Left ventricle myocardium inferior (tissue), 1 donor: Measurements from ENCODE around the gene PCBP3. TPM values are rescaled to one million over a fixed set of nuclear protein-coding genes. Genes with fewer than 3 reads are reported as not detected.

ENCODE experiments used
- DNase-seq: peaks from one replicate; pipeline ENCODE4 v3.0.0-alpha.2; 2020
- H3K27ac ChIP-seq: fragments of 200-600 bp; replicated peaks from 2 replicates; pipeline ENCODE4 v1.8.0; 2021
- H3K27me3 ChIP-seq: fragments of 200-600 bp; 2 replicates; pipeline ENCODE4 v1.8.0; 2021; ENCODE audit warnings: low read depth
- H3K36me3 ChIP-seq: fragments of 200-600 bp; 2 replicates; pipeline ENCODE4 v1.8.0; 2021
- H3K4me1 ChIP-seq: fragments of 200-600 bp; 2 replicates; pipeline ENCODE4 v1.8.0; 2021
- H3K4me3 ChIP-seq: fragments of 200-600 bp; 2 replicates; pipeline ENCODE4 v1.8.0; 2021; ENCODE audit warnings: mild to moderate bottlenecking, moderate library complexity
- H3K9me3 ChIP-seq: fragments of 200-600 bp; replicated peaks from 2 replicates; pipeline ENCODE4 v1.8.0; 2021
- CTCF ChIP-seq: fragments of 200-600 bp; IDR thresholded peaks from 2 replicates; pipeline ENCODE4 v1.8.0; 2021; ENCODE audit warnings: antibody characterized with exemption, mild to moderate bottlenecking, borderline replicate concordance
- intact Hi-C: fragments of 100-400 bp; cut with micrococcal nuclease; formaldehyde crosslinking; loops from one replicate; pipeline ENCODE4 v1.11.0; 2022
- total RNA-seq: library from RNA; stranded (reverse); fragmentation: NEBNext Ultra II Directional; extraction: Animal tissue kit (Norgen Biotek cat#: 25700); gene quantifications from one replicate; pipeline ENCODE4 v1.2.1, GENCODE V29; 2021
- donor health status: DM: no; HTN: yes; CAD: no; lungs with severe emphysema.

PCBP3 gene
- total RNA-seq, 1 donor from 2014 or later = 2.9 TPM

- no peak for DNase-seq
- no peak for TF ChIP-seq CTCF
Measured at GRCh38 chr21:45837936-45838335, 194.4 kb downstream of the PCBP3 start.

GRCh38 chr21:45838634-45839033, 195.1 kb downstream of the PCBP3 start:
- H3K36me3 ChIP-seq = no peaks in the 10 kb centered on the region

More at GRCh38 chr21:45837936-45838335, 194.4 kb downstream of the PCBP3 start:
- peaks cover 18% of the 10 kb centered on the region for H3K9me3 ChIP-seq
- no peaks in the 10 kb centered on the region for H3K36me3 ChIP-seq
- H3K4me3 ChIP-seq = no peak overlapping the region
- intact Hi-C loops = no loop called here
- H3K27ac ChIP-seq = no peak overlapping the region
- H3K27me3 ChIP-seq = no peaks in the 10 kb centered on the region
- H3K4me1 ChIP-seq = peaks cover 12% of the 10 kb centered on the region

GRCh38 chr21:45839274-45839673, 195.7 kb downstream of the PCBP3 start:
- Histone ChIP-seq H3K4me1 (no peaks in the 10 kb centered on the region), H3K27me3 (no peaks in the 10 kb centered on the region), H3K27ac (no peak overlapping the region), H3K9me3 (peaks cover 18% of the 10 kb centered on the region), H3K4me3 (no peak overlapping the region), H3K36me3 (no peaks in the 10 kb centered on the region)
- no peak for TF ChIP-seq CTCF
- DNase-seq = no peak
- intact Hi-C loops = no loop called here

More at GRCh38 chr21:45838634-45839033, 195.1 kb downstream of the PCBP3 start:
- no peak for DNase-seq
- H3K4me3 ChIP-seq = no peak overlapping the region
- no peak for TF ChIP-seq CTCF
- H3K27ac ChIP-seq = no peak overlapping the region
- H3K9me3 ChIP-seq = peaks cover 18% of the 10 kb centered on the region
- intact Hi-C loops = no loop called here
- H3K27me3 ChIP-seq = no peaks in the 10 kb centered on the region
- H3K4me1 ChIP-seq = peaks cover 5% of the 10 kb centered on the region

GRCh38 chr21:45841033-45841432, 197.5 kb downstream of the PCBP3 start:
- intact Hi-C loops = no loop called here
- Histone ChIP-seq H3K4me3 (no peak overlapping the region), H3K36me3 (no peaks in the 10 kb centered on the region), H3K4me1 (peaks cover 3% of the 10 kb centered on the region), H3K27me3 (no peaks in the 10 kb centered on the region), H3K9me3 (peaks cover 18% of the 10 kb centered on the region), H3K27ac (no peak overlapping the region)
- no peak for DNase-seq
- TF ChIP-seq CTCF = no peak

- intact Hi-C loops = no loop called here
- no peak for TF ChIP-seq CTCF
- H3K27ac ChIP-seq = no peak overlapping the region
Measured at GRCh38 chr21:45843426-45843825, 199.9 kb downstream of the PCBP3 start.

More at GRCh38 chr21:45843426-45843825, 199.9 kb downstream of the PCBP3 start:
- peaks cover 21% of the 10 kb centered on the region for H3K4me1 ChIP-seq
- DNase-seq = no peak
- H3K9me3 ChIP-seq = peaks cover 18% of the 10 kb centered on the region
- no peaks in the 10 kb centered on the region for H3K27me3 ChIP-seq
- no peaks in the 10 kb centered on the region for H3K36me3 ChIP-seq
- no peak overlapping the region for H3K4me3 ChIP-seq
